ENCODE results near the gene BBS9. TPM values are rescaled to one million over a fixed set of nuclear protein-coding genes. Genes with fewer than 3 reads are reported as not detected.

BBS9 gene
- total RNA-seq, 1 experiment from 2014 or later, result 5.1 TPM

DNA sequence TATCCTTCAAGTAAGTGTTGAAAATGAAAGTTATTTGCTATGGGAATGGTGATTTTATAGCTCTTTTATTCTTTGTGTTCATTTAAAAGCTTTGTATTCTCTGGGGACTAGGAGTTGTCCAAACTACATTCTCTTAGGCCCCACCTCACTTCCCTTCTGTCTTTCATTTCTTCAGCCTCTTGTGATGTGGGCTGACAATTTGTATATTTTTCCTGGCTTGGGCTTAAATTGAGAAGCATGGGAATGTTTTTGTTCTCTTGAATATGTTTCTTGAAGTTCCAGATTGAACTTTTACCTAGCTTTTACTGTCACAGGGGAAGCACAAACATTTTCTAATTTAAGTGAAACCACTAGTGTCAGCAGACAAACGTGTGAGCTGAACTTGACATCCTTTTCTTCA is 27.9 kb downstream of the BBS9 start:
- Mint-ChIP-seq H3K27me3 (ENCODE audit: insufficient read depth, unreplicated experiment) (no peaks in the 10 kb centered on the region), H3K9me3 (ENCODE audit: unreplicated experiment) (no peaks in the 10 kb centered on the region), H3K27ac (ENCODE audit: low read depth, unreplicated experiment) (no peak overlapping the region), H3K4me1 (ENCODE audit: insufficient read depth, unreplicated experiment) (no peaks in the 10 kb centered on the region), H3K4me3 (ENCODE audit: unreplicated experiment) (no peak overlapping the region), H3K36me3 (ENCODE audit: insufficient read depth, unreplicated experiment) (no peaks in the 10 kb centered on the region)
- POLR2A ChIA-PET, result no interaction called here
- CTCF ChIA-PET, result no interaction called here
- BruUV-seq (replicated peaks), result no TSS peak
- no peak for DNase-seq (ENCODE audit: unreplicated experiment)
- TF ChIP-seq, protein P1, sequence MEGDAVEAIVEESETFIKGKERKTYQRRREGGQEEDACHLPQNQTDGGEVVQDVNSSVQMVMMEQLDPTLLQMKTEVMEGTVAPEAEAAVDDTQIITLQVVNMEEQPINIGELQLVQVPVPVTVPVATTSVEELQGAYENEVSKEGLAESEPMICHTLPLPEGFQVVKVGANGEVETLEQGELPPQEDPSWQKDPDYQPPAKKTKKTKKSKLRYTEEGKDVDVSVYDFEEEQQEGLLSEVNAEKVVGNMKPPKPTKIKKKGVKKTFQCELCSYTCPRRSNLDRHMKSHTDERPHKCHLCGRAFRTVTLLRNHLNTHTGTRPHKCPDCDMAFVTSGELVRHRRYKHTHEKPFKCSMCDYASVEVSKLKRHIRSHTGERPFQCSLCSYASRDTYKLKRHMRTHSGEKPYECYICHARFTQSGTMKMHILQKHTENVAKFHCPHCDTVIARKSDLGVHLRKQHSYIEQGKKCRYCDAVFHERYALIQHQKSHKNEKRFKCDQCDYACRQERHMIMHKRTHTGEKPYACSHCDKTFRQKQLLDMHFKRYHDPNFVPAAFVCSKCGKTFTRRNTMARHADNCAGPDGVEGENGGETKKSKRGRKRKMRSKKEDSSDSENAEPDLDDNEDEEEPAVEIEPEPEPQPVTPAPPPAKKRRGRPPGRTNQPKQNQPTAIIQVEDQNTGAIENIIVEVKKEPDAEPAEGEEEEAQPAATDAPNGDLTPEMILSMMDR (IDR thresholded peaks at IDR 0.05; ENCODE audit: unreplicated experiment), result no peak
- intact Hi-C loops (cut with micrococcal nuclease), result no loop called here

DNA sequence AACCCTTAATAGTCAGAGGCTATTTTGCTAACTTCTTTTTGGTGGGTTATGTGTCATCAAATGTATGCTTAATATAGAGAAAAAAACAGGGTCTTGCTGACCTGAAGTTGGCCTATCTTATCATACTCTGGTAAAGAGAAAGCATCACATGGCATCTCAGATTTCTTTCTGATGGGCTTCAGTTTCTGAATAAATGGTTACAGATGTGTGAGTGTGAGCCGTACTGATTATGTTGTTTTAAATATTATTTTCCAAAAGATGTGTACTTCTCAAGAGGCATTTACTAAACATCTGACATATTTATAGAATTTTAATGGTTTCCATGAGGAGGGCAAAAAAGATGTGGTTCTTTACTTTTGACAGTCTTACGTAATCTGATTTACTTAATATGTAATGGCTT is 28.4 kb downstream of the BBS9 start:
- no peaks in the 10 kb centered on the region for H3K36me3 Mint-ChIP-seq (ENCODE audit: insufficient read depth, unreplicated experiment)
- no peak overlapping the region for H3K27ac Mint-ChIP-seq (ENCODE audit: low read depth, unreplicated experiment)
- CTCF ChIA-PET, result no interaction called here
- H3K4me1 Mint-ChIP-seq (ENCODE audit: insufficient read depth, unreplicated experiment), result no peaks in the 10 kb centered on the region
- intact Hi-C loops (cut with micrococcal nuclease), result no loop called here
- no peak for DNase-seq (ENCODE audit: unreplicated experiment)
- H3K9me3 Mint-ChIP-seq (ENCODE audit: unreplicated experiment), result no peaks in the 10 kb centered on the region
- TF ChIP-seq, protein P1 (IDR thresholded peaks at IDR 0.05; ENCODE audit: unreplicated experiment), result no peak
- H3K27me3 Mint-ChIP-seq (ENCODE audit: insufficient read depth, unreplicated experiment), result no peaks in the 10 kb centered on the region
- POLR2A ChIA-PET, result no interaction called here
- no peak overlapping the region for H3K4me3 Mint-ChIP-seq (ENCODE audit: unreplicated experiment)
- no TSS peak for BruUV-seq (replicated peaks)

- H3K27me3 Mint-ChIP-seq (ENCODE audit: insufficient read depth, unreplicated experiment), result no peaks in the 10 kb centered on the region
- no TSS peak for BruUV-seq (replicated peaks)
- H3K4me1 Mint-ChIP-seq (ENCODE audit: insufficient read depth, unreplicated experiment), result no peaks in the 10 kb centered on the region
- intact Hi-C loops (cut with micrococcal nuclease), result no loop called here
- DNase-seq (ENCODE audit: unreplicated experiment), result no peak
- H3K36me3 Mint-ChIP-seq (ENCODE audit: insufficient read depth, unreplicated experiment), result no peaks in the 10 kb centered on the region
- no peak overlapping the region for H3K27ac Mint-ChIP-seq (ENCODE audit: low read depth, unreplicated experiment)
- H3K4me3 Mint-ChIP-seq (ENCODE audit: unreplicated experiment), result no peak overlapping the region
- no peaks in the 10 kb centered on the region for H3K9me3 Mint-ChIP-seq (ENCODE audit: unreplicated experiment)
- TF ChIP-seq, protein P1 (IDR thresholded peaks at IDR 0.05; ENCODE audit: unreplicated experiment), result no peak
- ChIA-PET CTCF (interaction anchor here (0.6 to 1.0 kb wide), 2 partner anchors 14 to 69 kb away, joined by 3 read pairs; no protein-coding TSS in a partner anchor), POLR2A (interaction anchor here (0.6 kb wide), 1 partner anchor 1292 kb away, joined by 3 read pairs; no protein-coding TSS in a partner anchor)
These were observed 48.5 kb downstream of the BBS9 start for GRCh38 chr7:33177876-33178275.

- CTCF ChIA-PET, result interaction anchor here (1.5 kb wide), 1 partner anchor 64 kb away, joined by 5 read pairs; no protein-coding TSS in a partner anchor
- Mint-ChIP-seq H3K27ac (ENCODE audit: low read depth, unreplicated experiment) (no peak overlapping the region), H3K4me1 (ENCODE audit: insufficient read depth, unreplicated experiment) (no peaks in the 10 kb centered on the region), H3K4me3 (ENCODE audit: unreplicated experiment) (no peak overlapping the region), H3K9me3 (ENCODE audit: unreplicated experiment) (no peaks in the 10 kb centered on the region), H3K27me3 (ENCODE audit: insufficient read depth, unreplicated experiment) (no peaks in the 10 kb centered on the region), H3K36me3 (ENCODE audit: insufficient read depth, unreplicated experiment) (no peaks in the 10 kb centered on the region)
- BruUV-seq (replicated peaks), result no TSS peak
- POLR2A ChIA-PET, result no interaction called here
- intact Hi-C loops (cut with micrococcal nuclease), result no loop called here
- DNase-seq (ENCODE audit: unreplicated experiment), result no peak
- TF ChIP-seq, protein P1 (IDR thresholded peaks at IDR 0.05; ENCODE audit: unreplicated experiment), result no peak
These were observed 50.2 kb downstream of the BBS9 start for GRCh38 chr7:33179519-33179918.

Data from MCF 10A (cell line).